GDM1 (cell line): ENCODE results near the gene MYO3B.
"Not testable (repeated sequence)": the region's sequence is repeated elsewhere in the genome, so short reads cannot be mapped to it uniquely, and the experiment has no call there.

Source experiments
- DNase-seq: peaks from one replicate; lab custom pipeline; 2025; lab: John Stamatoyannopoulos, UW

The MYO3B gene

GRCh38 chr2:170341684-170342623 lies 164.0 kb downstream of the MYO3B start:
- DNase-seq, result no peak

- DNase-seq, result no peak
Measured at GRCh38 chr2:170344663-170345346, 166.9 kb downstream of the MYO3B start.

GRCh38 chr2:170345607-170346006 lies 167.7 kb downstream of the MYO3B start:
- DNase-seq, result no peak

GRCh38 chr2:170349269-170349668 lies 171.3 kb downstream of the MYO3B start:
- not testable (repeated sequence) for DNase-seq

- no peak for DNase-seq
Measured at GRCh38 chr2:170350929-170351826, 173.2 kb downstream of the MYO3B start.

- no peak for DNase-seq
Measured at GRCh38 chr2:170353723-170354122, 175.8 kb downstream of the MYO3B start.

GRCh38 chr2:170354388-170354787 lies 176.4 kb downstream of the MYO3B start:
- DNase-seq, result no peak

- peak; percentile 47 for DNase-seq
Measured at GRCh38 chr2:170354855-170355780, 177.2 kb downstream of the MYO3B start.

- DNase-seq, result no peak
Measured at GRCh38 chr2:170359466-170359865, 181.5 kb downstream of the MYO3B start.

GRCh38 chr2:170360546-170361089 lies 182.7 kb downstream of the MYO3B start:
- no peak for DNase-seq

GRCh38 chr2:170361090-170361936 lies 183.4 kb downstream of the MYO3B start:
- peak; percentile 15 for DNase-seq

GRCh38 chr2:170362313-170362870 lies 184.4 kb downstream of the MYO3B start:
- DNase-seq, result no peak

GRCh38 chr2:170362871-170363631 lies 185.1 kb downstream of the MYO3B start:
- DNase-seq, result no peak

GRCh38 chr2:170365003-170365402 lies 187.1 kb downstream of the MYO3B start:
- no peak for DNase-seq

- DNase-seq, result no peak
Measured at GRCh38 chr2:170365686-170366085, 187.7 kb downstream of the MYO3B start.

GRCh38 chr2:170368370-170368769 lies 190.4 kb downstream of the MYO3B start:
- DNase-seq, result no peak

GRCh38 chr2:170369228-170369627 lies 191.3 kb downstream of the MYO3B start:
- DNase-seq, result no peak

- DNase-seq, result no peak
Measured at GRCh38 chr2:170369894-170370293, 191.9 kb downstream of the MYO3B start.
